RWPE2 (cell line): ENCODE results near the gene COMMD10.
"Not testable (repeated sequence)": the region's sequence is repeated elsewhere in the genome, so short reads cannot be mapped to it uniquely, and the experiment has no call there.

Experiments
- ATAC-seq: fragments of 200-7000 bp; cut with Tn5 transposase; 3 replicates; pipeline ENCODE4 v1.9.1; 2021; ENCODE audit warnings: low read depth
- DNase-seq: peaks from one replicate; pipeline ENCODE4 v3.0.0-alpha.2; 2020; ENCODE audit warnings: low spot score
- H3K27ac ChIP-seq: fragments of 450-650 bp; 2 replicates; pipeline ENCODE4 v1.5.1; 2017; ENCODE audit warnings: mild to moderate bottlenecking; ENCODE audit not compliant: poor library complexity, severe bottlenecking
- H3K27me3 ChIP-seq: fragments of 250-450 bp; sonication (Bioruptor Pico); 2 replicates; pipeline ENCODE4 v1.5.1; 2021; ENCODE audit warnings: mild to moderate bottlenecking, moderate library complexity; ENCODE audit not compliant: insufficient read depth, poor library complexity, severe bottlenecking
- H3K36me3 ChIP-seq: fragments of 250-450 bp; sonication (Bioruptor Pico); 2 replicates; pipeline ENCODE4 v1.5.1; 2020; ENCODE audit warnings: low read depth, mild to moderate bottlenecking, moderate library complexity
- H3K4me1 ChIP-seq: fragments of 250-450 bp; sonication (Bioruptor Pico); 2 replicates; pipeline ENCODE4 v1.5.1; 2021; ENCODE audit warnings: mild to moderate bottlenecking, moderate library complexity; ENCODE audit not compliant: insufficient read depth, poor library complexity, severe bottlenecking
- H3K4me3 ChIP-seq: fragments of 250-450 bp; sonication (Bioruptor Pico); 2 replicates; pipeline ENCODE4 v1.5.1; 2021; ENCODE audit warnings: mild to moderate bottlenecking, moderate library complexity; ENCODE audit not compliant: severe bottlenecking
- H3K9me3 ChIP-seq: fragments of 250-450 bp; sonication (Bioruptor Pico); 2 replicates; pipeline ENCODE4 v1.5.1; 2021; ENCODE audit warnings: mild to moderate bottlenecking, moderate library complexity; ENCODE audit not compliant: severe bottlenecking
- CTCF ChIP-seq: fragments of 450-650 bp; IDR thresholded peaks from one replicate; pipeline ENCODE4 v1.5.1; 2017; ENCODE audit warnings: mild to moderate bottlenecking, moderate library complexity; ENCODE audit not compliant: poor library complexity, severe bottlenecking

Gene COMMD10

DNA sequence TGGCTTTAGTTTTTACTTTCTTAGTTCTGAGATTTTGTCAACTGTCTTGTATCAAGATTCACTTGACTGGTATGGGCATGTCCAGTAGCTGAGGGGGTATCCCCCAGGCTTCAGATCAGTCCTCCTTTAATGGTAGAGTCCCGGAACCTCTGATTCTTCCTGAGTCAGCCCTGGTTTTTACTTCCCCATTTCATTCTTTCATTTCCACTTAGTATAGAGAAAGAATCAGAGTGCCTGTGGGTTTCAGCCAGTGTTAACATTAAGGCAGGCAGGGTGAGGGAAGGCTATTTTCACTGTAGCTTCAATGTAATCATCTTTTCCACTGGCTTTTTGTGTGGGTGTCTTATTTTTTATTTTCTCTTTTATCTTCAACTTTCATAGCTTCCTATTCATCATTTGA is 8.3 kb upstream of the COMMD10 start:
- no peak overlapping the region for H3K4me3 ChIP-seq
- peaks cover 4% of the 10 kb centered on the region for H3K27me3 ChIP-seq
- ATAC-seq (0 out of 3 replicates have a peak, but pooled peaks have one; percentile 17), DNase-seq (no peak)
- no peaks in the 10 kb centered on the region for H3K36me3 ChIP-seq
- no peak overlapping the region for H3K27ac ChIP-seq
- H3K9me3 ChIP-seq, result no peaks in the 10 kb centered on the region
- H3K4me1 ChIP-seq, result no peaks in the 10 kb centered on the region
- TF ChIP-seq CTCF, result no peak

- Histone ChIP-seq H3K36me3 (peaks cover 3% of the 10 kb centered on the region; the same call in 1 of the 2 replicates), H3K9me3 (no peaks in the 10 kb centered on the region), H3K27ac (no peak overlapping the region), H3K27me3 (peaks cover 4% of the 10 kb centered on the region), H3K4me3 (no peak overlapping the region), H3K4me1 (no peaks in the 10 kb centered on the region)
- no peak for ATAC-seq
- TF ChIP-seq CTCF, result no peak
- no peak for DNase-seq
Measured at GRCh38 chr5:116078199-116078598, 6.6 kb upstream of the COMMD10 start.

DNA sequence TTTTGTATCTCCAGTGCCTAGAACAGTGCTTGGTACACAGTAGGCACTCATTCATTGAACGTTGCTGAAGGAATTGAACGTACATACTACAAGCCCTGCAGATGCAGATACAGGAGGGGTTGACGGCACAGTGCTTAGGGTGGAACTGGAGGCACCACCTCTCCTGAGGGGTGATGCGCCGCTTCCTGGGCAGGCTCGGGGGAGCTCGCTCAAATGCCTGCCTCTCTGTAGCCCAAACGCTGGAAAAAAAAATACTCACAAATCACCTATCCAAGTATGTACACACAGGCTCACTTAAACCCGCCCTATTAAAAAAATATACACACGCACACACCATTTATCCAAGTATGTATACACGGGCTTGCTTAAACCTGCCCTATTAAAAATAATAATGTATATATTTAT is 536 bp upstream of the COMMD10 start:
- DNase-seq (no peak), ATAC-seq (peak; percentile 61)
- Histone ChIP-seq H3K27ac (peak overlapping the region; percentile 63), H3K27me3 (no peaks in the 10 kb centered on the region), H3K4me1 (no peaks in the 10 kb centered on the region), H3K36me3 (peaks cover 16% of the 10 kb centered on the region), H3K4me3 (peak overlapping the region; percentile 51), H3K9me3 (no peaks in the 10 kb centered on the region)
- no peak for TF ChIP-seq CTCF

DNA sequence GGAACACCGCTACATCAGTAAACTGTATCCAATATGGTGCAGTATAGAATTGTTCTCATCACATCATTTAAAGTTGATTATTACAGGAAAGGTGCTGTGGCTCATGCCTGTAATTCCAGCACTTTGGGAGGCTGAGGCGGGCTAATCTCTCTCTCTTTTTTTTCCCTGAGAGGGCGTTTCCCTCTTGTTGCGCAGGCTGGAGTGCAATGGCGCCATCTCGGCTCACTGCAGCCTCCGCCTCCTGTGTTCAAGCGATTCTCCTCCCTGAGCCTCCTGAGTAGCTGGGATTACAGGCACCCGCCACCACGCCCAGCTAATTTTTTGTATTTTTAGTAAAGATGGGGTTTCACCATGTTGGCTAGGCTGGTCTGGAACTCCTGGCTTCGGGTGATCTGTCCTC is 1.5 kb downstream of the COMMD10 start:
- H3K27me3 ChIP-seq, H3K9me3 ChIP-seq, H3K27ac ChIP-seq, ATAC-seq, H3K4me3 ChIP-seq, H3K4me1 ChIP-seq, DNase-seq: not testable (repeated sequence)
- H3K36me3 ChIP-seq, result peaks cover 22% of the 10 kb centered on the region

DNA sequence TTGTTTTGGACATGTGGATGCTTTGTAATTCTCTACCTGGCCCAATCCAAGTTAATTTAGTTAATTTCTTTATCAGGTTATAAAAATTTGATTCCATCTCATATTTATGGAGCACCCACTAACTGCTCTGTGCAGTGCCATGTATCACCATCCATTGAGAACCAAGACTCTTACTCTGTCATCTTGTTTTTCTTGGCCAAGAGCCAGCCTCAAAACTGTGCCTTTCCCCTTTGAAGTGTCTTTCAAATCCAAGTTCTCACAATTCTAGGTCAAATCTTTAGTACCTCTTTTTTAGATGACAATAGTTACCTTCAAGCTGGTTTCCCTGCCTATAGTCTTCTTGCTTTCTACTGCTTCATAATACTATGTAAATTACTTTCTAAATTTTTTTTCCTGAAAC is 3.2 kb downstream of the COMMD10 start:
- ATAC-seq, result no peak
- no peak overlapping the region for H3K27ac ChIP-seq
- H3K9me3 ChIP-seq, result no peaks in the 10 kb centered on the region
- H3K4me3 ChIP-seq, result no peak overlapping the region
- H3K27me3 ChIP-seq, result no peaks in the 10 kb centered on the region
- no peak for DNase-seq
- no peaks in the 10 kb centered on the region for H3K4me1 ChIP-seq
- peaks cover 39% of the 10 kb centered on the region for H3K36me3 ChIP-seq
- no peak for TF ChIP-seq CTCF
